Hepatocyte (in vitro differentiated cells): ENCODE results near the gene PUSL1.

Experiments used
- EZH2phosphoT487 ChIP-seq: fragments of 200-600 bp; sonication (generic); IDR thresholded peaks from one replicate; pipeline ENCODE4 v1.6.1; 2018; ENCODE audit warnings: antibody characterized with exemption, mild to moderate bottlenecking, low read depth, moderate library complexity; ENCODE audit not compliant: unreplicated experiment, severe bottlenecking
- TF ChIP-seq, protein P1 (sequence below): fragments of 200-600 bp; sonication (generic); IDR thresholded peaks from 2 replicates; pipeline ENCODE4 v1.5.1; 2016; ENCODE audit warnings: antibody characterized with exemption, mild to moderate bottlenecking; ENCODE audit not compliant: poor library complexity

- TF ChIP-seq, protein P1, sequence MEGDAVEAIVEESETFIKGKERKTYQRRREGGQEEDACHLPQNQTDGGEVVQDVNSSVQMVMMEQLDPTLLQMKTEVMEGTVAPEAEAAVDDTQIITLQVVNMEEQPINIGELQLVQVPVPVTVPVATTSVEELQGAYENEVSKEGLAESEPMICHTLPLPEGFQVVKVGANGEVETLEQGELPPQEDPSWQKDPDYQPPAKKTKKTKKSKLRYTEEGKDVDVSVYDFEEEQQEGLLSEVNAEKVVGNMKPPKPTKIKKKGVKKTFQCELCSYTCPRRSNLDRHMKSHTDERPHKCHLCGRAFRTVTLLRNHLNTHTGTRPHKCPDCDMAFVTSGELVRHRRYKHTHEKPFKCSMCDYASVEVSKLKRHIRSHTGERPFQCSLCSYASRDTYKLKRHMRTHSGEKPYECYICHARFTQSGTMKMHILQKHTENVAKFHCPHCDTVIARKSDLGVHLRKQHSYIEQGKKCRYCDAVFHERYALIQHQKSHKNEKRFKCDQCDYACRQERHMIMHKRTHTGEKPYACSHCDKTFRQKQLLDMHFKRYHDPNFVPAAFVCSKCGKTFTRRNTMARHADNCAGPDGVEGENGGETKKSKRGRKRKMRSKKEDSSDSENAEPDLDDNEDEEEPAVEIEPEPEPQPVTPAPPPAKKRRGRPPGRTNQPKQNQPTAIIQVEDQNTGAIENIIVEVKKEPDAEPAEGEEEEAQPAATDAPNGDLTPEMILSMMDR: no peak
- no peak for TF ChIP-seq EZH2phosphoT487
Observed at GRCh38 chr1:1321477-1321876, 13.1 kb downstream of the PUSL1 start.
